HepG2 (cell line): ENCODE results near the gene TENT4B. TPM values are rescaled to one million over a fixed set of nuclear protein-coding genes. Genes with fewer than 3 reads are reported as not detected.

Experiments used
- ATAC-seq: fragments of 200-7000 bp; cut with Tn5 transposase; 3 replicates; pipeline ENCODE4 v1.9.1; 2020; ENCODE audit warnings: mild to moderate bottlenecking, moderate library complexity
- BruUV-seq: library from RNA; stranded (reverse); fragments of 400-500 nt; replicated peaks from 2 replicates; lab custom pipeline; 2021; lab: Mats Ljungman, UMichigan
- CTCF ChIA-PET: fragments of 300-600 bp; formaldehyde crosslinking; extraction: SDS; loops from one replicate; lab custom pipeline; 2021; ENCODE audit warnings: low total read pairs, inconsistent platforms, low intra/inter-chr PET ratio; lab: Yijun Ruan, JAX
- POLR2A ChIA-PET: fragments of 350-600 bp; sonication (Branson Sonifier 250); formaldehyde crosslinking; loops from one replicate; lab custom pipeline; 2020; ENCODE audit warnings: antibody characterized with exemption, inconsistent platforms; lab: Yijun Ruan, JAX
- DNase-seq: peaks from one replicate; pipeline ENCODE4 v3.0.0-alpha.2; 2015; ENCODE audit warnings: low spot score
- FAIRE-seq: peaks from 3 replicates; lab custom pipeline; 2011; peaks lifted over from hg19 to GRCh38; lab: Jason Lieb, UNC
- H2AFZ ChIP-seq: one replicate; pipeline ENCODE4 v1.6.1; 2011; ENCODE audit warnings: low read length, inconsistent platforms
- H3K27ac ChIP-seq: fragments of 300-600 bp; 3 replicates; pipeline ENCODE4 v1.8.0; 2011; ENCODE audit warnings: mixed run types, mild to moderate bottlenecking, mixed read lengths, low read length, inconsistent platforms; ENCODE audit not compliant: insufficient read depth; ENCODE audit errors: extremely low read length
- H3K27me3 ChIP-seq, 2 experiments: fragments of 200-600 bp in 1 of 2; 2 replicates in 1 of 2; 3 replicates in 1 of 2; pipeline versions ENCODE4 v1.6.0 to v1.8.0; 2011; ENCODE audit warnings: low read length in 2 of 2, mild to moderate bottlenecking in 2 of 2, moderate library complexity in 2 of 2, inconsistent platforms in 1 of 2; ENCODE audit not compliant: insufficient read depth in 2 of 2, control insufficient read depth in 1 of 2
- H3K36me3 ChIP-seq, 2 experiments: fragments of 200-600 bp in 1 of 2; replicated peaks in 1 of 2; 2 replicates in 1 of 2; 3 replicates in 1 of 2; pipeline versions ENCODE4 v1.5.1 to v1.8.0; 2011; ENCODE audit warnings: low read length in 2 of 2, inconsistent platforms in 1 of 2; ENCODE audit not compliant: insufficient read depth in 2 of 2, control insufficient read depth in 1 of 2
- H3K4me1 ChIP-seq: 2 replicates; pipeline ENCODE4 v1.5.1; 2012; ENCODE audit warnings: low read length, inconsistent platforms; ENCODE audit not compliant: insufficient read depth
- H3K4me2 ChIP-seq: 2 replicates; pipeline ENCODE4 v1.6.0; 2011; ENCODE audit warnings: low read depth, low read length, inconsistent platforms
- H3K4me3 ChIP-seq, 3 experiments: fragments of 200-600 bp in 1 of 3; sonication (generic), shearing (Covaris generic) in 1 of 3; replicated peaks in 1 of 3; 2 replicates each; pipeline ENCODE4 v1.5.1; 2011 to 2016; ENCODE audit warnings: low read length in 3 of 3, inconsistent platforms in 2 of 3, low read depth in 2 of 3, mild to moderate bottlenecking in 2 of 3, control low read depth in 1 of 3, mixed read lengths in 1 of 3; ENCODE audit not compliant: insufficient read depth in 1 of 3
- H3K79me2 ChIP-seq: one replicate; pipeline ENCODE4 v1.6.1; 2011; ENCODE audit warnings: low read length, inconsistent platforms; ENCODE audit not compliant: insufficient read depth
- H3K9ac ChIP-seq: 2 replicates; pipeline ENCODE4 v1.6.0; 2011; ENCODE audit warnings: mild to moderate bottlenecking, low read depth, low read length, inconsistent platforms; ENCODE audit not compliant: insufficient read depth
- H3K9me3 ChIP-seq: 2 replicates; pipeline ENCODE4 v1.5.1; 2012; ENCODE audit warnings: mild to moderate bottlenecking, low read length
- H4K20me1 ChIP-seq: 2 replicates; pipeline ENCODE4 v1.6.0; 2011; ENCODE audit warnings: inconsistent platforms, mild to moderate bottlenecking, low read length, moderate library complexity; ENCODE audit not compliant: insufficient read depth
- DNMT1 ChIP-seq: sonication (generic); formaldehyde crosslinking; IDR thresholded peaks from 2 replicates; pipeline ENCODE4 v1.5.1; 2020; ENCODE audit warnings: mild to moderate bottlenecking, missing genetic modification reagents
- ESRRA ChIP-seq: sonication (generic); formaldehyde crosslinking; IDR thresholded peaks from 2 replicates; pipeline ENCODE4 v1.5.1; 2020; ENCODE audit warnings: mild to moderate bottlenecking, low read depth, missing genetic modification reagents
- FOXK2 ChIP-seq: fragments of 450-650 bp; IDR thresholded peaks from 2 replicates; pipeline ENCODE4 v1.6.1; 2016
- HMG20A ChIP-seq: IDR thresholded peaks from 2 replicates; pipeline ENCODE4 v1.6.1; 2016; ENCODE audit warnings: borderline replicate concordance
- KLF6 ChIP-seq: IDR thresholded peaks from 2 replicates; pipeline ENCODE4 v1.8.0; 2016; ENCODE audit warnings: missing biosample characterization, missing genetic modification reagents
- NKX3-1 ChIP-seq: sonication (generic); formaldehyde crosslinking; IDR thresholded peaks from 2 replicates; pipeline ENCODE4 v1.5.0; 2020; ENCODE audit warnings: missing genetic modification reagents
- RAD51 ChIP-seq: fragments of 450-650 bp; IDR thresholded peaks from 2 replicates; pipeline ENCODE4 v1.6.1; 2016; ENCODE audit warnings: borderline replicate concordance
- SIN3B ChIP-seq: fragments of 150-350 bp; IDR thresholded peaks from 2 replicates; pipeline ENCODE4 v1.6.1; 2014; ENCODE audit warnings: low read length
- ZNF562 ChIP-seq: sonication (generic); formaldehyde crosslinking; IDR thresholded peaks from 2 replicates; pipeline ENCODE4 v1.8.0; 2022; ENCODE audit warnings: missing genetic modification reagents, borderline replicate concordance
- ZNF567 ChIP-seq: sonication (generic); formaldehyde crosslinking; IDR thresholded peaks from 2 replicates; pipeline ENCODE4 v1.8.1; 2023; ENCODE audit warnings: mild to moderate bottlenecking, missing genetic modification reagents, borderline replicate concordance
- ZNF652 ChIP-seq: IDR thresholded peaks from 2 replicates; pipeline ENCODE4 v1.6.1; 2016; ENCODE audit warnings: low read depth, borderline replicate concordance
- in situ Hi-C: cut with HindIII; loops from 2 replicates; pipeline ENCODE4 v1.10.0; 2017; ENCODE audit warnings: low pct_unique_long_range_greater_than_20kb; ENCODE audit not compliant: extremely low pct_ligation_motif_present
- intact Hi-C: fragments of 100-400 bp; cut with micrococcal nuclease; formaldehyde crosslinking; loops from one replicate; pipeline ENCODE4 v1.10.0; 2022; ENCODE audit not compliant: unreplicated experiment
- polyA plus RNA-seq, 8 experiments: library from polyadenylated mRNA; depleted of rRNA in 3 of 8; stranded (reverse) in 7 of 8; unstranded in 1 of 8; fragments of >200 nt; fragmentation: Illumina TruSeq in 4 of 8; extraction: Trizol in 4 of 8; gene quantifications; 2 replicates each; pipeline versions ENCODE4 v1.2.1 to v1.2.3, GENCODE V29; 2011 to 2016; ENCODE audit warnings: low read depth in 4 of 8, missing spikeins in 1 of 8, mixed read lengths in 1 of 8; ENCODE audit not compliant: insufficient read depth in 1 of 8
- total RNA-seq, 5 experiments: library from RNA; depleted of rRNA; stranded (reverse); fragments of >200 nt; fragmentation: Illumina TruSeq; extraction: Trizol; gene quantifications; 2 replicates each; pipeline ENCODE4 v1.2.3, GENCODE V29; 2016; ENCODE audit warnings: low read depth in 1 of 5
- TF ChIP-seq, protein P1 (sequence below): sonication (generic); formaldehyde crosslinking; IDR thresholded peaks from 2 replicates; pipeline ENCODE4 v1.5.0; 2020; ENCODE audit warnings: mild to moderate bottlenecking, missing genetic modification reagents
- TF ChIP-seq, protein P2 (sequence below): sonication (generic); formaldehyde crosslinking; IDR thresholded peaks from 2 replicates; pipeline ENCODE4 v1.8.0; 2022; ENCODE audit warnings: mild to moderate bottlenecking, missing genetic modification reagents, moderate library complexity
- TF ChIP-seq, protein P3 (sequence below): IDR thresholded peaks from 2 replicates; pipeline ENCODE4 v1.6.1; 2016; ENCODE audit warnings: missing biosample characterization, missing genetic modification reagents, low read depth
- TF ChIP-seq, protein P4 (sequence below): sonication (generic); formaldehyde crosslinking; IDR thresholded peaks from 2 replicates; pipeline ENCODE4 v1.4.0; 2020; ENCODE audit warnings: missing genetic modification reagents, mild to moderate bottlenecking, borderline replicate concordance

Gene TENT4B
- total and polyA plus RNA-seq, 2 of the 13 experiments (the other 11 are each of a cell fraction or from before 2014, with no cell fraction given), result 15.0 to 32.8 TPM

DNA sequence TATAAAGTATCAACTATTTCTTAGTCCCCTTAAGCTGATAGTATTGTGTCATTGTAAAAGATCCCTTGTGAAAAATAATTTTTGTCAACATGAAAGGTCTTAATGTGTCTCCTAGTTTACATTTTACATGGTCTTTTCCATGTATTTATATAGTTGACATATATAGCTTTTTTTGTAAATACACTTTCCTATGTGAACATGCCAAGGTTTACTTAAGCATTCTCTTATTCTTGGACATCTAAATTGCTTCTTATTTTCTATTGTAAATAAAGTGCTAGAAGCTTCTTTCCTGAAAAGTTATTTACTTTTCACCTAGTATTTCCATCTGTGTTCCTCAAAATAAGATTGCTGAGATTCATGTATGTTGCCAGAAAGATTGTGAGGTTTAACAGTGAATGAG, 29.3 kb downstream of the TENT4B start:
- POLR2A ChIA-PET, result no interaction called here
- Histone ChIP-seq H3K27ac (no peak overlapping the region), H3K4me1 (peaks cover 53% of the 10 kb centered on the region), H3K4me3 (no peak overlapping the region), H3K9me3 (no peaks in the 10 kb centered on the region), H3K4me2 (no peak overlapping the region), H4K20me1 (peaks cover 16% of the 10 kb centered on the region), H3K79me2 (peaks cover 92% of the 10 kb centered on the region), H3K27me3 (no peaks in the 10 kb centered on the region), H2AFZ (no peak overlapping the region), H3K9ac (no peak overlapping the region), H3K36me3 (peaks cover 0 to 4% of the 10 kb centered on the region in 2 experiments; a peak in 1 of 5 replicates)
- CTCF ChIA-PET, result no interaction called here
- in situ Hi-C loops (no loop called here), intact Hi-C loops (no loop called here)
- no peak for DNase-seq
- no peak for ATAC-seq
- BruUV-seq, result no TSS peak
- no peak for FAIRE-seq
- TF ChIP-seq, protein P1, sequence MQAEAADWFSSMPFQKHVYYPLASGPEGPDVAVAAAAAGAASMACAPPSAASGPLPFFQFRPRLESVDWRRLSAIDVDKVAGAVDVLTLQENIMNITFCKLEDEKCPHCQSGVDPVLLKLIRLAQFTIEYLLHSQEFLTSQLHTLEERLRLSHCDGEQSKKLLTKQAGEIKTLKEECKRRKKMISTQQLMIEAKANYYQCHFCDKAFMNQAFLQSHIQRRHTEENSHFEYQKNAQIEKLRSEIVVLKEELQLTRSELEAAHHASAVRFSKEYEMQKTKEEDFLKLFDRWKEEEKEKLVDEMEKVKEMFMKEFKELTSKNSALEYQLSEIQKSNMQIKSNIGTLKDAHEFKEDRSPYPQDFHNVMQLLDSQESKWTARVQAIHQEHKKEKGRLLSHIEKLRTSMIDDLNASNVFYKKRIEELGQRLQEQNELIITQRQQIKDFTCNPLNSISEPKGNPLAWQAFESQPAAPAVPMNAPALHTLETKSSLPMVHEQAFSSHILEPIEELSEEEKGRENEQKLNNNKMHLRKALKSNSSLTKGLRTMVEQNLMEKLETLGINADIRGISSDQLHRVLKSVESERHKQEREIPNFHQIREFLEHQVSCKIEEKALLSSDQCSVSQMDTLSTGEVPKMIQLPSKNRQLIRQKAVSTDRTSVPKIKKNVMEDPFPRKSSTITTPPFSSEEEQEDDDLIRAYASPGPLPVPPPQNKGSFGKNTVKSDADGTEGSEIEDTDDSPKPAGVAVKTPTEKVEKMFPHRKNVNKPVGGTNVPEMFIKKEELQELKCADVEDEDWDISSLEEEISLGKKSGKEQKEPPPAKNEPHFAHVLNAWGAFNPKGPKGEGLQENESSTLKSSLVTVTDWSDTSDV (CRISPR knock-in tag), result no peak
- TF ChIP-seq HMG20A, result no peak
- no peak for TF ChIP-seq NKX3-1 (CRISPR knock-in tag)
- TF ChIP-seq, protein P2, sequence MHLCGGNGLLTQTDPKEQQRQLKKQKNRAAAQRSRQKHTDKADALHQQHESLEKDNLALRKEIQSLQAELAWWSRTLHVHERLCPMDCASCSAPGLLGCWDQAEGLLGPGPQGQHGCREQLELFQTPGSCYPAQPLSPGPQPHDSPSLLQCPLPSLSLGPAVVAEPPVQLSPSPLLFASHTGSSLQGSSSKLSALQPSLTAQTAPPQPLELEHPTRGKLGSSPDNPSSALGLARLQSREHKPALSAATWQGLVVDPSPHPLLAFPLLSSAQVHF, result no peak
- TF ChIP-seq ZNF652 (CRISPR knock-in tag), result no peak
- TF ChIP-seq DNMT1, result no peak
- no peak for TF ChIP-seq SIN3B
- no peak for TF ChIP-seq RAD51
- no peak for TF ChIP-seq ESRRA (CRISPR knock-in tag)
- no peak for TF ChIP-seq KLF6 (CRISPR knock-in tag)
- no peak for TF ChIP-seq ZNF562 (CRISPR knock-in tag)
- TF ChIP-seq FOXK2, result no peak
- TF ChIP-seq, protein P3, sequence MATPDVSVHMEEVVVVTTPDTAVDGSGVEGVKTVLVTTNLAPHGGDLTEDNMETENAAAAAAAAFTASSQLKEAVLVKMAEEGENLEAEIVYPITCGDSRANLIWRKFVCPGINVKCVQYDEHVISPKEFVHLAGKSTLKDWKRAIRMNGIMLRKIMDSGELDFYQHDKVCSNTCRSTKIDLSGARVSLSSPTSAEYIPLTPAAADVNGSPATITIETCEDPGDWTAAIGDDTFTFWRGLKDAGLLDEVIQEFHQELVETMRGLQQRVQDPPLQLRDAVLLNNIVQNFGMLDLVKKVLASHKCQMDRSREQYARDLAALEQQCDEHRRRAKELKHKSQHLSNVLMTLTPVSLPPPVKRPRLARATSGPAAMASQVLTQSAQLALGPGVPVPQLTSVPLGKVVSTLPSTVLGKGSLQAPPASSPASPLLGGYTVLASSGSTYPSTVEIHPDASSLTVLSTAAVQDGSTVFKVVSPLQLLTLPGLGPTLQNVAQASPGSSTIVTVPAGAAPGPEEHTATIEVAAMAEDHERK (CRISPR knock-in tag), result no peak
- TF ChIP-seq ZNF567 (CRISPR knock-in tag), result no peak
- TF ChIP-seq, protein P4, sequence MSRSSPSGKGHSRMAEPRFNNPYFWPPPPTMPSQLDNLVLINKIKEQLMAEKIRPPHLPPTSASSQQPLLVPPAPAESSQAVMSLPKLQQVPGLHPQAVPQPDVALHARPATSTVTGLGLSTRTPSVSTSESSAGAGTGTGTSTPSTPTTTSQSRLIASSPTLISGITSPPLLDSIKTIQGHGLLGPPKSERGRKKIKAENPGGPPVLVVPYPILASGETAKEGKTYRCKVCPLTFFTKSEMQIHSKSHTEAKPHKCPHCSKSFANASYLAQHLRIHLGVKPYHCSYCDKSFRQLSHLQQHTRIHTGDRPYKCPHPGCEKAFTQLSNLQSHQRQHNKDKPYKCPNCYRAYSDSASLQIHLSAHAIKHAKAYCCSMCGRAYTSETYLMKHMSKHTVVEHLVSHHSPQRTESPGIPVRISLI, result no peak
